Activated CD4-positive, alpha-beta T cell treated with anti-CD3 and anti-CD28 coated beads for 1 hour (primary cell): Measurements from ENCODE around the gene CEP85L.

Experiments used
- DNase-seq: peaks from one replicate; pipeline ENCODE4 v3.0.0-alpha.2; 2020

The CEP85L gene

DNA sequence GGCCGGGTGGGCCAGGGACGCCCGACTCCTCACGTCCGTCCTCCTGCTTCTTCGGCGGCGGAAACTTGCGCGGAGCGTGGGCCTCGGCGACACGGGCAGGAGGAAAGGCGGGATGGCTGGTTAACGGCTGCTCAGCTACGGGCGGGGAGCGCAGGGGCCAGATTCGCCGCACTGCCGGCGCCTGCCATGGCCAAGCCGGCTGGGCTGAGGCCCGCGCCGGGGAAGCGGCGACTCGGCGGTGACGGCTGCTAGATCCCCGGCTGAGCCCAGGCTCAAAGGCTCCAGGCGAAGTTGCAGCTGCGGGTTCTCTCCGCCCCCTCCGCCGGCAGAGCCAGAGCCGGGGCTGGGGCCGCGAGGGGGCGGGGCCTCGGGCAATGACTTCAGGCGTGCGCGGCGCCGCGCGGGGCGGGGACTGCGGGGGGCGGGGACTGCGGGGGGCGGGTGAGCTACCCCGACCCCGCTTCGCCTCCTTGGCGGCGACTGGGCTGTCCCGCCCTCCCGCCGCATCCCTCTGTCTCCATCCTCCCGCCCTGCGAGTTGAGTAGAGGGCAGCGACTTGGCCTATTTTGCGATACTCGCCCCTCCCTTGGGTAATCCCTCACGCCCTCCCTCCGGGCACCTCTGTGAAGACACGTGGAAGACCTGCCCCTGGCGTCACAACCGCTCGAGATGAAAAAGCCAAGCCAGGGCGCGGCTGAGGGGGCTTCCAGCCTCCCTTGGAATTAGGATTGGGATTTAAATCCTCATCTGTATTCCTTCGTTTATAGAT, at the start of gene CEP85L:
TSS of gene CEP85L (minus strand) at position 310 of the 769 bp plus-strand sequence. CDS start 322 bp downstream, outside the sequence.
- peak; percentile 85 for DNase-seq

GRCh38 chr6:118700531-118700930, 49.1 kb upstream of the CEP85L start:
- no peak for DNase-seq

GRCh38 chr6:118697554-118697953, 46.2 kb upstream of the CEP85L start:
- DNase-seq: no peak

- DNase-seq: no peak
Measured at GRCh38 chr6:118696271-118696670, 44.9 kb upstream of the CEP85L start.

DNA sequence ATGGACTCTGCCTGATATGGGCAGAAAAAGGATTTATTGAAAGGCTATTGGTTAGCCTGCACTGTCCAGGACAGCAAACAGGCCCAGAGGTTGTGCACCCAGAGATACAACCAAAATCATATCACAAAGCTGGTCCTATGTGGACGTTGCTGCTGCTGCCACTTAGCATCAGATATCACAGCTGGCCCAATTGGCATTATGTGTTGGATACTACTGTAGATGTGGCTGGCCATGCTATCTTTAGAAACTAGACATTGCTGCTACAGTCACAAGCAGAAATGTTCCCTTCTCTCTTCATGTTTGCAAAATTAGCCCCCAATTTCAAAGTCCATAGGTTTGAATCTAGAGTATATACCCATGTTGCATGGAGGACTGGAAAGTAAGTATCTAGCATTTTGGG, 42.2 kb upstream of the CEP85L start:
- DNase-seq: no peak

DNA sequence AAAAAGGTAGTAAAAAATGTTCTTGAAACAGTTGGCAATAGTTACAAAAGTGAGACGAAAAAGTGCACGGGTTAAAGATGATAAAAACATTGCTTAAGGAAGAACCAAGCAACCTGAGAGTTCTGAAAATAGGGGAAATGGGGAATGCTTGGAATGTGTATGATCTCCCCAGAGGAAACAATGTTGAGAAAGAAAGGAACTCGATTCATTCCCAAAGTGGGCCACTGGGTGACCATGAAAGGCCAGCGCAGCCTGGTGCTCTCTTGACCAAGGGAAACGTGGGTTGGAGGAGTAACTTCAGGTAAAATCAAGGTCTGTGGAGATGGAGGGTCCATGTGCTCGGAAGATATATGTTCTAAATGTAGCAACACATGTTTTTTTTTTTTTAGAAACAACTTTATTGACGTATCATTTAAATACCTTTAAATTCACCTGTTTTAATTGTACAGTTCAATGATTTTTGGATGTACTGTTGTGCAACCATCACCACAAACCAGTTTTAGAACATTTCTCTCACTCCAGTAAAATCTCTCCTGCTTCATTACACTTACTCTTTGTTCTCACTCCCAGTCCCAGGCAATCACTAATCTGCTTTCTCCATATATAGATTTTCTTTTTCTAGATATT, 34.5 kb upstream of the CEP85L start:
- no peak for DNase-seq

- DNase-seq: no peak
Measured at GRCh38 chr6:118683881-118684872, 32.8 kb upstream of the CEP85L start.

GRCh38 chr6:118680452-118681095, 29.2 kb upstream of the CEP85L start:
- no peak for DNase-seq

DNA sequence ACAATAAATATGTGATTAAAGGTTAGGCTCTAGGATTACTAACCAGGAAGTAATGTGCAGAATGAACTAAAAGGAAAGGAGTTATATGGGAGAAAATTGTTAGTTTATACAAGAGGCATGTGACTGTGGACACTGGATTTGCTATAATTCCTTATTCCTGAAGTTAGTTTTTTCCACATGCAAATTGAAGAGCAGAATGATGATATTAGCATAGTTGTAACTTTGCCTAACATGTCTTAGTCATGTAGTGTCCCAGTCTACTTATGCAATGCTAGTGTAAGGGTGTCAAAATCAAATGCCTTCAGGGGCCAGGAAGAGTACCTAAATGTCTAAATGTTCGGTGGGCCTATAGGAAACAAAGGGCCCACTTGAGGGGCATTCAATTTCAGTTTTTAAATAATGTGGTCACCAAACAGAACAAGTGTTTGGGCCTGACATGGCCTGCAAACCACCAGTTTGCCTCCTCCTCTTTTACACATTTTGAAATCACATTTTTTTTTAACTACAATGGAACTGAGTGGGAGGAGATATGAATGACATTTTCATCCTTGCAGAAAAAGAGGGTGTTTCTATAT, 28.0 kb upstream of the CEP85L start:
- DNase-seq: no peak

DNA sequence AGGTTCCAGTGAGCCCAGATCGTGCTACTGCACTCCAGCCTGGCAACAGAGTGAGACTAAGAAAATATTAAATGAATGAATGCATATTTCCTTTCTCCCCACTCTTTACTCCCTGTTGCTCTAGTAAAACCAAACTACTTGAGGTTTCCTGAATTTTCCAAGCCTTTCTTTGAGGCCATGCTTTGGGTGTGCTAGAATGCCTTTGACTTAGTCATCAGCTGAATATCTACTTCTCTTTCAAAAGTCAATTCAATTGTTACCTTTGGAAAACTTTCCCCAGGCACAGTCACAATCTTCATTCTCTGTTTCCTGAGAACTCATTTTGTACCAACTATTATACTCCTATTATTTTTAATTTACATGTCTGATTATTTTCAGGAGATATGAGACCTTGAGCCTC, 27.5 kb upstream of the CEP85L start:
- no peak for DNase-seq

GRCh38 chr6:118677193-118677592, 25.8 kb upstream of the CEP85L start:
- DNase-seq: no peak

DNA sequence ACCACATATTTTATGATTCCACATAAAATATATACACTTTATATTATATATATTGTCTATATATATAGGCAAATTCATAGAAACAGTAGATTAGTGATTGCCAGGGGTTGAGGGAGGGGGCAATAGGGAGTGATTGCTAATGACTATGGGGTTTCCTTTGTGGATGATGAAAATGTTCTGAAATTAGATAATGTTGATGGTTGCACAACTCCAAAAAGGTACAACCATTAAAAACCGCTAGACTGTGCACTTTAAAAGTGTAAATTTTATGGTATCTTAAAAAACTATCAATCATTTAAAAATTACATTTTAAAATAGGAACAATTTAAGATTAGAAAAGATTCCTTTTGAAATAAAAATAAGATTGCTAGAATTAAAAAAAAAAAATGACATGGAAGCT, 23.8 kb upstream of the CEP85L start:
- DNase-seq: no peak

DNA sequence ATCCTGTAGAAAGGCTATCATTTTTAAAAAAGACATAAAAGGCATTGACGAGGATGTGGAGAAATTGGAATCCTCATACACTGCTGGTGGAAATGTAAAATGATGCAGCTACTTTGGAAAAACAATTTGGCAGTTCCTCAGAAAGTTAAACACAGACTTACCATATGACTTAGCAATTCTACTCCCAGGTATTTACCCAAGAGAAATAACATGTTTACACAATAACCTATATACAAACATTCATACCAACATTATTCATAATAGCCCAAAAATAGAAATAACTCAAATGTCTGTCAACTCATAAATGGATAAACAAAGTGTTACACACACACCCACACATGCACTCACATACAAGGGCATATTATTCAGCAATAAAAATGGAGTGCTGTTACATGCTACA, 23.4 kb upstream of the CEP85L start:
- no peak for DNase-seq

- DNase-seq: no peak
Measured at GRCh38 chr6:118672678-118673077, 21.3 kb upstream of the CEP85L start.

- no peak for DNase-seq
Measured at GRCh38 chr6:118669561-118669960, 18.2 kb upstream of the CEP85L start.

- no peak for DNase-seq
Measured at GRCh38 chr6:118668761-118669385, 17.5 kb upstream of the CEP85L start.

DNA sequence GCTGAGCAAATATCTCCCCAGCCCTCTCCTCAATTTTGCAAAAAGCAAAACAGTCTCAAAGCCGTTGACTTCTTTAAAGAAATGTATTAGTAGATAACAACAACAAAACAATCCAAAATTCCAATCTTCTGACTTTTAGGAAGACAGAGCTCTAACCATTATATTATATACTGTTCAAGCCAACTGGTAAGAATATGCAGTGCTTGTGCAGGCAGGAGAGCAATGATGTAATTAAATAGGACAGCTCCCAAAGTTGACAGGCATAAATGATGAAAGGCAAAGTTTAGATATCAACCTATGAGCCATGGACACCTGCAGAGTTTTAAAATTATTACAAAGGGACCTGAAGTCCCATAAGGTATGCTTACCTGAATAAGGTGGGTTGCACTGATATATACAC, 16.6 kb upstream of the CEP85L start:
- no peak for DNase-seq

GRCh38 chr6:118665011-118665410, 13.6 kb upstream of the CEP85L start:
- DNase-seq: no peak

DNA sequence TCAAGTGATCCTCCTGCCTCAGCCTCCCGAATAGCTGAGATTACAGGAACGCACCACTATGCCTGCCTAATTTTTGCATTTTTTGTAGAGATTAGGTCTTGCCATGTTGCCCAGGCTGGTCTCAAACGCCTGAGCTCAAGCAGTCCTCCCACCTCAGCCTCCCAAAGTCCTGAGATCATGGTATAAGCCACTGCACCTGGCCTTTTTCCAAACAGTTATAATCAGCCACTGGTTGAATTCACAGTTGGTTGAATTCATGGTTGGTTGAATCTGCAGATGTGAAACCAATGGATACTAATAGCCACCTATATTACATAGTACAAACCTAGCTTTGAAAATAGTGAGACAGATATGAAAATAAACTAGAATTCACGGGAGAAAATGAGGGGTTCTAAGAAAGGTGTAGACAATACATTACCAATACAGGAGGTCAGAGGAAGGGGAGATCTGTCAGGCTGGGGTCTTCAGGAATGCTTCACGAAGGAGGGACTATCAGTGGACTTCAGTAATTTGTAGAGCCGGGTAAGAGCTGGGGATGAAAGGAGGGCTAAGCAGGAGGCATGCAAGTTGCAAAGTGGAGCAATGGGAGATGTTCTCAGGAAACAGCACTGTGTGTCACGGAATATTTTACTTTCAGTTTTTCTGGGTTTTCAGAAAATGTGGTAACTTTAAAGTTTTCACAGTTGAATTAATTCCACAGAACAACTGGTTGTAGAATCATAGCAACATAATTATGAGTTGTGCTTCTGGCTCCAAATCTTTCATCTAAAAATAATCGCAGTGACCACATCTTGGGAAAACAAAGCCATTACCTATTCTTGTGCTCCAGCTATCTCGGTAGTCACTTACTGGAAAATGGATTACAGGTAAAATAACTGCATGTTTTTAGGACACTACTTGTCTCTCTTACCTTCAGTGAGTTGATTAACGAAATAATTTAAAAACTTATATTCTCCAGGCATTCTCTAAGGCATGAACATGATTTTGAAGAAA, 12.9 kb upstream of the CEP85L start:
- DNase-seq: no peak

GRCh38 chr6:118661831-118662230, 10.4 kb upstream of the CEP85L start:
- no peak for DNase-seq

GRCh38 chr6:118660218-118660569, 8.8 kb upstream of the CEP85L start:
- peak; percentile 28 for DNase-seq
